IMR-90 (cell line): ENCODE results near the gene MACROD1. TPM values are rescaled to one million over a fixed set of nuclear protein-coding genes. Genes with fewer than 3 reads are reported as not detected.

ENCODE experiments used
- ATAC-seq: fragments of 200-7000 bp; cut with Tn5 transposase; 2 replicates; pipeline ENCODE4 v1.9.1; 2020; ENCODE audit warnings: low read depth, mild to moderate bottlenecking, moderate library complexity
- BruUV-seq: library from RNA; stranded (reverse); fragments of 400-500 nt; replicated peaks from 2 replicates; lab custom pipeline; 2021; lab: Mats Ljungman, UMichigan
- CTCF ChIA-PET: fragments of 300-600 bp; formaldehyde crosslinking; extraction: SDS; loops from one replicate; lab custom pipeline; 2021; ENCODE audit warnings: antibody characterized with exemption; lab: Yijun Ruan, JAX
- POLR2A ChIA-PET: fragments of 300-600 bp; sonication (Branson Sonifier 250); formaldehyde crosslinking; loops from one replicate; lab custom pipeline; 2022; ENCODE audit warnings: antibody characterized with exemption; ENCODE audit not compliant: unreplicated experiment; lab: Charles Lee
- DNase-seq: peaks from one replicate; pipeline ENCODE4 v3.0.0; 2013
- H2AFZ ChIP-seq: replicated peaks from 2 replicates; pipeline ENCODE3; 2013; ENCODE audit warnings: low read length, mild to moderate bottlenecking; ENCODE audit not compliant: poor library complexity
- H2AK5ac ChIP-seq: 2 replicates; pipeline ENCODE4 v1.6.1; 2013; ENCODE audit warnings: low read depth, low read length, inconsistent platforms
- H2AK9ac ChIP-seq: replicated peaks from 2 replicates; pipeline ENCODE3; 2013; ENCODE audit warnings: mild to moderate bottlenecking, low read depth, low read length, moderate library complexity; ENCODE audit not compliant: poor library complexity
- H2BK120ac ChIP-seq: 2 replicates; pipeline ENCODE4 v1.6.1; 2013; ENCODE audit warnings: low read depth, low read length, inconsistent platforms
- H2BK15ac ChIP-seq: 3 replicates; pipeline ENCODE4 v1.6.1; 2013; ENCODE audit warnings: low read depth, low read length, inconsistent platforms
- H2BK20ac ChIP-seq: 2 replicates; pipeline ENCODE4 v1.6.1; 2013; ENCODE audit warnings: low read depth, mild to moderate bottlenecking, inconsistent platforms, low read length, moderate library complexity
- H2BK5ac ChIP-seq: 2 replicates; pipeline ENCODE4 v1.6.1; 2013; ENCODE audit warnings: mild to moderate bottlenecking, low read depth, low read length, inconsistent platforms; ENCODE audit not compliant: poor library complexity, severe bottlenecking
- H3K14ac ChIP-seq: replicated peaks from 2 replicates; pipeline ENCODE4 v1.6.1; 2013; ENCODE audit warnings: low read depth, low read length, inconsistent platforms
- H3K18ac ChIP-seq: 2 replicates; pipeline ENCODE4 v1.6.1; 2013; ENCODE audit warnings: low read depth, low read length, control low read depth
- H3K23ac ChIP-seq: 2 replicates; pipeline ENCODE4 v1.6.1; 2013; ENCODE audit warnings: low read depth, low read length, inconsistent platforms
- H3K27ac ChIP-seq: 2 replicates; pipeline ENCODE4 v1.5.1; 2013; ENCODE audit warnings: mild to moderate bottlenecking, control low read depth, low read length; ENCODE audit not compliant: insufficient read depth
- H3K27me3 ChIP-seq: 2 replicates; pipeline ENCODE4 v1.6.1; 2013; ENCODE audit warnings: low read length; ENCODE audit not compliant: control insufficient read depth, insufficient read depth
- H3K36me3 ChIP-seq: 2 replicates; pipeline ENCODE4 v1.6.1; 2013; ENCODE audit warnings: low read length, mixed read lengths; ENCODE audit not compliant: control insufficient read depth, insufficient read depth
- H3K4ac ChIP-seq: 2 replicates; pipeline ENCODE4 v1.6.1; 2013; ENCODE audit warnings: low read depth, low read length, inconsistent platforms
- H3K4me1 ChIP-seq: 2 replicates; pipeline ENCODE4 v1.6.1; 2013; ENCODE audit warnings: low read length, mixed read lengths; ENCODE audit not compliant: control insufficient read depth, insufficient read depth
- H3K4me2 ChIP-seq: 2 replicates; pipeline ENCODE4 v1.6.1; 2013; ENCODE audit warnings: low read depth, mild to moderate bottlenecking, control low read depth, low read length, moderate library complexity
- H3K4me3 ChIP-seq: 2 replicates; pipeline ENCODE4 v1.5.1; 2013; ENCODE audit warnings: low read depth, mild to moderate bottlenecking, control low read depth, low read length, moderate library complexity; ENCODE audit not compliant: insufficient read depth
- H3K56ac ChIP-seq: 2 replicates; pipeline ENCODE4 v1.6.1; 2013; ENCODE audit warnings: low read length, inconsistent platforms; ENCODE audit not compliant: insufficient read depth; ENCODE audit errors: extremely low read depth
- H3K79me1 ChIP-seq, 2 experiments: 2 replicates each; pipeline ENCODE4 v1.6.1; 2013; ENCODE audit warnings: low read length in 2 of 2, inconsistent platforms in 1 of 2, low read depth in 1 of 2
- H3K9ac ChIP-seq: 2 replicates; pipeline ENCODE4 v1.6.1; 2013; ENCODE audit warnings: low read depth, low read length, control low read depth
- H3K9me1 ChIP-seq: 2 replicates; pipeline ENCODE4 v1.6.1; 2013; ENCODE audit warnings: low read length, inconsistent platforms; ENCODE audit not compliant: insufficient read depth
- H3K9me3 ChIP-seq: 2 replicates; pipeline ENCODE4 v1.6.1; 2013; ENCODE audit warnings: low read length; ENCODE audit not compliant: control insufficient read depth, insufficient read depth
- H4K20me1 ChIP-seq: 2 replicates; pipeline ENCODE4 v1.6.1; 2013; ENCODE audit warnings: low read length, inconsistent platforms; ENCODE audit not compliant: insufficient read depth
- H4K5ac ChIP-seq: 2 replicates; pipeline ENCODE4 v1.6.1; 2013; ENCODE audit warnings: mild to moderate bottlenecking, low read depth, low read length, control low read depth
- H4K8ac ChIP-seq, 2 experiments: 2 replicates each; pipeline ENCODE4 v1.6.1; 2013; ENCODE audit warnings: low read depth in 2 of 2, low read length in 2 of 2, control low read depth in 1 of 2, inconsistent platforms in 1 of 2
- H4K91ac ChIP-seq: 2 replicates; pipeline ENCODE4 v1.6.1; 2013; ENCODE audit warnings: low read depth, low read length, inconsistent platforms; ENCODE audit not compliant: insufficient read depth
- BHLHE40 ChIP-seq: fragments of 150-350 bp; IDR thresholded peaks from 2 replicates; pipeline ENCODE4 v1.6.1; 2016; ENCODE audit warnings: mild to moderate bottlenecking, low read depth, low read length
- MXI1 ChIP-seq: IDR thresholded peaks from 2 replicates; pipeline ENCODE4 v1.6.1; 2012; ENCODE audit warnings: low read depth, mild to moderate bottlenecking, low read length, moderate library complexity, borderline replicate concordance
- RFX5 ChIP-seq: IDR thresholded peaks from 2 replicates; pipeline ENCODE4 v1.8.0; 2012; ENCODE audit warnings: low read depth, mild to moderate bottlenecking, low read length, moderate library complexity
- WGBS, 2 experiments: methylation state at CpG; one replicate each; pipeline versions ENCODE4 v1.1.5 to v1.1.7; 2013; ENCODE audit warnings: missing lambda C conversion rate in 2 of 2; ENCODE audit not compliant: insufficient read length in 1 of 2; ENCODE audit errors: extremely low coverage in 2 of 2; 5-methylcytosine and 5-hydroxymethylcytosine counted together
- dilution Hi-C: fragments of 300-500 bp; cut with HindIII; formaldehyde crosslinking; loops from one replicate; pipeline ENCODE4 v1.14.3; 2018; ENCODE audit warnings: low sequenced_read_pairs; ENCODE audit not compliant: unreplicated experiment
- in situ Hi-C: fragments of 300-500 bp; cut with MboI; formaldehyde crosslinking; loops from 3 replicates; pipeline ENCODE4 v1.14.3; 2019; ENCODE audit warnings: low sequenced_read_pairs, inconsistent platforms, mixed read lengths
- intact Hi-C: fragments of 100-400 bp; cut with micrococcal nuclease; formaldehyde crosslinking; loops from 2 replicates; pipeline ENCODE4 v1.10.0; 2022
- polyA plus RNA-seq, 3 experiments: library from polyadenylated mRNA; depleted of rRNA; stranded (reverse); fragments of >200 nt; gene quantifications; 2 replicates each; pipeline ENCODE4 v1.2.3, GENCODE V29; 2012; ENCODE audit warnings: low replicate concordance in 1 of 3
- total RNA-seq: library from RNA; depleted of rRNA; stranded (reverse); fragments of >200 nt; gene quantifications from 2 replicates; pipeline ENCODE4 v1.2.3, GENCODE V29; 2012
- TF ChIP-seq, protein P1 (sequence below): fragments of 150-350 bp; IDR thresholded peaks from 2 replicates; pipeline ENCODE4 v1.6.1; 2017; ENCODE audit warnings: mild to moderate bottlenecking, antibody characterized with exemption, low read length, low read depth

Gene MACROD1
- total and polyA plus RNA-seq, 2 of the 4 experiments (the other 2 are of a cell fraction) = 2.5 to 9.3 TPM

DNA sequence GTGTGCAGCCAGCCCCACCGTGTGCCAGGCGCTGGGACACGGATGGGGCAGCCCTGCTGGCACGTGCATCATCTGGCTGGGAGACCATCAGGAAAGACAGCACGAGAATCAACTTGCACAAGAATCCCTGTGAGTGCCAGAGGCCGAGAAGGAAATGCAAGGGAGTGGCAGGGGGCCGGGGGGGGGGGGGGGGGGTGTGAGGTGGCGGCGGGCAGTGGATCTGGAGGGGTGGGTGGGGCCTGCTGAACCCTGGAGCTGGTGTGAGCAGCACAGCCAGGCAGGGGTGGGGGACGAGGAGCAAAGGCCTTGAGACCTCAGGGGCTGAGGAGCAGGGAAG, 144.2 kb downstream of the MACROD1 start:
- no peak overlapping the region for H3K4ac ChIP-seq
- no peak overlapping the region for H3K4me2 ChIP-seq
- peak; percentile 43; the same call in 1 of the 2 replicates for TF ChIP-seq BHLHE40
- TF ChIP-seq RFX5 = no peak
- TF ChIP-seq, protein P1, sequence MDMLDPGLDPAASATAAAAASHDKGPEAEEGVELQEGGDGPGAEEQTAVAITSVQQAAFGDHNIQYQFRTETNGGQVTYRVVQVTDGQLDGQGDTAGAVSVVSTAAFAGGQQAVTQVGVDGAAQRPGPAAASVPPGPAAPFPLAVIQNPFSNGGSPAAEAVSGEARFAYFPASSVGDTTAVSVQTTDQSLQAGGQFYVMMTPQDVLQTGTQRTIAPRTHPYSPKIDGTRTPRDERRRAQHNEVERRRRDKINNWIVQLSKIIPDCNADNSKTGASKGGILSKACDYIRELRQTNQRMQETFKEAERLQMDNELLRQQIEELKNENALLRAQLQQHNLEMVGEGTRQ = no peak
- no peak for TF ChIP-seq MXI1
- no peaks in the 10 kb centered on the region for H3K79me1 ChIP-seq
- H2AFZ ChIP-seq = no peak overlapping the region
- H3K4me1 ChIP-seq = no peaks in the 10 kb centered on the region
- no peak overlapping the region for H2AK9ac ChIP-seq
- H3K4me3 ChIP-seq = no peak overlapping the region
- H2BK15ac ChIP-seq = no peak overlapping the region
- H3K14ac ChIP-seq = no peak overlapping the region
- H3K27me3 ChIP-seq = peaks cover 11% of the 10 kb centered on the region
- dilution Hi-C loops = no loop called here
- no peak overlapping the region for H2BK20ac ChIP-seq
- in situ Hi-C loops = no loop called here
- ChIA-PET CTCF (no interaction called here), POLR2A (no interaction called here)
- DNase-seq (no peak), ATAC-seq (no peak)
- no peak overlapping the region for H3K23ac ChIP-seq
- H3K27ac ChIP-seq = no peak overlapping the region
- no peak overlapping the region for H2BK5ac ChIP-seq
- H2AK5ac ChIP-seq = no peak overlapping the region
- H4K91ac ChIP-seq = no peak overlapping the region
- intact Hi-C loops = no loop called here
- H3K56ac ChIP-seq = no peak overlapping the region
- H3K9me1 ChIP-seq = no peaks in the 10 kb centered on the region
- 0 out of 2 replicates have a peak, but pooled peaks cover 8% of the 10 kb centered on the region for H4K20me1 ChIP-seq
- H3K9ac ChIP-seq = no peak overlapping the region
- no peak overlapping the region for H2BK120ac ChIP-seq
- no peak overlapping the region for H4K8ac ChIP-seq
- H3K18ac ChIP-seq = no peak overlapping the region
- 40% methylated on average over 1 of the region's 10 CpGs; no CpG with 5 or more reads in 1 of the 2 experiments for WGBS, 2 experiments
- no TSS peak for BruUV-seq
- no peaks in the 10 kb centered on the region for H3K36me3 ChIP-seq
- no peaks in the 10 kb centered on the region for H3K9me3 ChIP-seq
- H4K5ac ChIP-seq = no peak overlapping the region
